HCT116 (cell line): ENCODE data around the gene DEPDC5. TPM values are rescaled to one million over a fixed set of nuclear protein-coding genes. Genes with fewer than 3 reads are reported as not detected.

Source experiments
- ATAC-seq: fragments of 200-7000 bp; cut with Tn5 transposase; 2 replicates; pipeline ENCODE4 v1.9.1; 2020; ENCODE audit warnings: mild to moderate bottlenecking, moderate library complexity
- BruUV-seq: library from RNA; stranded (reverse); fragments of 400-500 nt; replicated peaks from 2 replicates; lab custom pipeline; 2021; lab: Mats Ljungman, UMichigan
- CTCF ChIA-PET: fragments of 300-600 bp; sonication (Branson Sonifier 250); formaldehyde crosslinking; loops from one replicate; lab custom pipeline; 2021; ENCODE audit warnings: antibody characterized with exemption; lab: Charles Lee
- POLR2A ChIA-PET: fragments of 300-600, 350-600 bp; sonication (Branson Sonifier 250); formaldehyde crosslinking; loops from one replicate; lab custom pipeline; 2021; ENCODE audit warnings: antibody characterized with exemption; lab: Charles Lee
- RAD21 ChIA-PET, 2 experiments: fragments of 300-600 bp; sonication (Branson Sonifier 250); formaldehyde crosslinking; loops; one replicate each; lab custom pipeline; 2023; ENCODE audit warnings: low total read pairs in 2 of 2; ENCODE audit not compliant: uncharacterized antibody in 2 of 2, unreplicated experiment in 2 of 2, low non-redundant PET in 1 of 2; lab: Charles Lee
- DNase-seq: peaks from one replicate; pipeline ENCODE4 v3.0.0-alpha.2; 2010; ENCODE audit warnings: low read depth, low spot score
- H2AFZ ChIP-seq: fragments of 200-600 bp; shearing (Covaris generic), sonication (generic); 2 replicates; pipeline ENCODE4 v1.6.1; 2017; ENCODE audit warnings: low read depth, mixed run types, mixed read lengths, antibody characterized with exemption, low read length; ENCODE audit not compliant: poor library complexity, severe bottlenecking
- H3K27ac ChIP-seq: 2 replicates; pipeline ENCODE4 v1.5.1; 2012; ENCODE audit warnings: low read depth, low read length
- H3K27me3 ChIP-seq: fragments of 200-600 bp; sonication (generic); 2 replicates; pipeline ENCODE4 v1.6.1; 2016; ENCODE audit warnings: mixed run types, low read length, mixed read lengths; ENCODE audit not compliant: insufficient read depth
- H3K36me3 ChIP-seq, 2 experiments: fragments of 200-500 bp in 1 of 2; fragments of 200-600 bp in 1 of 2; sonication (Bioruptor generic) in 1 of 2; sonication (generic) in 1 of 2; 2 replicates each; pipeline versions ENCODE4 v1.5.1 to v1.6.1; 2014 to 2016; ENCODE audit warnings: low read length in 2 of 2, inconsistent platforms in 1 of 2, mixed read lengths in 1 of 2, mixed run types in 1 of 2; ENCODE audit not compliant: insufficient read depth in 2 of 2, control insufficient read depth in 1 of 2
- H3K4me1 ChIP-seq, 2 experiments: fragments of 200-600 bp in 1 of 2; sonication (generic) in 1 of 2; 2 replicates each; pipeline versions ENCODE4 v1.5.1 to v1.6.1; 2012 to 2017; ENCODE audit warnings: low read length in 2 of 2, inconsistent platforms in 1 of 2, mild to moderate bottlenecking in 1 of 2, mixed read lengths in 1 of 2, mixed run types in 1 of 2, moderate library complexity in 1 of 2; ENCODE audit not compliant: insufficient read depth in 2 of 2, control insufficient read depth in 1 of 2
- H3K4me2 ChIP-seq: fragments of 200-600 bp; sonication (generic); 2 replicates; pipeline ENCODE4 v1.6.1; 2017; ENCODE audit warnings: mixed run types, low read length, mixed read lengths
- H3K4me3 ChIP-seq, 2 experiments: fragments of 200-600 bp in 1 of 2; sonication (generic) in 1 of 2; replicated peaks in 1 of 2; 2 replicates each; pipeline ENCODE4 v1.5.1; 2011 to 2016; ENCODE audit warnings: low read length in 2 of 2, control low read depth in 1 of 2, low read depth in 1 of 2, mild to moderate bottlenecking in 1 of 2, mixed read lengths in 1 of 2, mixed run types in 1 of 2
- H3K79me2 ChIP-seq: fragments of 200-600 bp; sonication (generic); 2 replicates; pipeline ENCODE4 v1.6.1; 2017; ENCODE audit warnings: mild to moderate bottlenecking, mixed run types, low read length, moderate library complexity, mixed read lengths; ENCODE audit not compliant: insufficient read depth
- H3K9ac ChIP-seq: fragments of 200-600 bp; sonication (generic); 2 replicates; pipeline ENCODE4 v1.6.1; 2016; ENCODE audit warnings: low read length, mixed read lengths
- H3K9me2 ChIP-seq: fragments of 200-600 bp; sonication (generic), shearing (Covaris generic); 2 replicates; pipeline ENCODE4 v1.6.1; 2017; ENCODE audit warnings: mixed run types, mild to moderate bottlenecking, moderate library complexity; ENCODE audit not compliant: insufficient read depth
- H3K9me3 ChIP-seq, 2 experiments: fragments of 200-500 bp in 1 of 2; fragments of 200-600 bp in 1 of 2; sonication (Bioruptor generic) in 1 of 2; sonication (generic) in 1 of 2; 2 replicates each; pipeline ENCODE4 v1.6.1; 2014 to 2017; ENCODE audit warnings: low read length in 2 of 2, mixed read lengths in 2 of 2, inconsistent platforms in 1 of 2, low read depth in 1 of 2, mild to moderate bottlenecking in 1 of 2, mixed run types in 1 of 2, moderate library complexity in 1 of 2; ENCODE audit not compliant: control insufficient read depth in 1 of 2, insufficient read depth in 1 of 2
- H4K20me1 ChIP-seq: fragments of 200-600 bp; sonication (generic), shearing (Covaris generic); 2 replicates; pipeline ENCODE4 v1.6.1; 2017; ENCODE audit warnings: mixed run types, mild to moderate bottlenecking, moderate library complexity; ENCODE audit not compliant: insufficient read depth
- EZH2 ChIP-seq: fragments of 200-600 bp; sonication (generic); IDR thresholded peaks from 2 replicates; pipeline ENCODE4 v1.6.1; 2017; ENCODE audit warnings: antibody characterized with exemption, mixed run types
- JUND ChIP-seq: IDR thresholded peaks from 2 replicates; pipeline ENCODE4 v1.6.1; 2012
- REST ChIP-seq: IDR thresholded peaks from 2 replicates; pipeline ENCODE4 v1.6.1; 2012; ENCODE audit warnings: low read depth
- SIN3A ChIP-seq: IDR thresholded peaks from 2 replicates; pipeline ENCODE4 v1.6.1; 2012; ENCODE audit warnings: low read depth
- TCF7L2 ChIP-seq: IDR thresholded peaks from 2 replicates; pipeline ENCODE4 v1.7.0; 2011; ENCODE audit warnings: borderline replicate concordance, inconsistent platforms; ENCODE audit not compliant: insufficient read depth, insufficient read length; ENCODE audit errors: extremely low read depth
- YY1 ChIP-seq: IDR thresholded peaks from 2 replicates; pipeline ENCODE4 v1.6.1; 2011; ENCODE audit warnings: low read length, low read depth, moderate library complexity, mild to moderate bottlenecking; ENCODE audit not compliant: insufficient replicate concordance; ENCODE audit errors: extremely low read depth
- intact Hi-C: fragments of 100-400 bp; cut with micrococcal nuclease; formaldehyde crosslinking; loops from 2 replicates; pipeline ENCODE4 v1.10.0; 2022
- total RNA-seq: library from RNA; stranded (reverse); gene quantifications from one replicate; pipeline ENCODE4 v1.2.1, GENCODE V29; 2021; ENCODE audit not compliant: unreplicated experiment

Gene DEPDC5
- total RNA-seq, 1 experiment from 2014 or later = 35.0 TPM

DNA sequence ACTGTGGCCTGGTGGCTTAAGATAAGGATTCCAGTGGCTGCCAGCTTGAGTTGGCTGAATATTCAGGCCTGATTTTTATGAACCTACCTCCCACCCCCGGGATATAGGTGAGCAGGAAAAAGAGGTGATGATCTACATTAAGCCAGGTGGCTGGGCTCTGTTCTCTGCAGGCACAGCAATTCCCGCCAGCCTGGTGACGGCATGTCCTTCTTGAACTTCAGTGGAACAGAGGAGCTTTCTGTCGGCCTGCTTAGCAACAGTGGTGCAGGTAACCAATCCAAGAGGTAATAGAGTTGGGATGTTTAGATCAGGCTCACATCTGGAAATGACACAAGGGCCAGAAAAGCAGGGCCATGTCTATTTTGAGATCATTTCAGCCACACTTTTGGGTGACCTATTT, 68.7 kb downstream of the DEPDC5 start:
- Histone ChIP-seq H3K9me3 (no peaks in the 10 kb centered on the region), H3K36me3 (peaks cover 35 to 37% of the 10 kb centered on the region in 2 experiments), H2AFZ (no peak overlapping the region), H4K20me1 (no peaks in the 10 kb centered on the region), H3K4me2 (no peak overlapping the region)
- POLR2A ChIA-PET = no interaction called here
- BruUV-seq = no TSS peak
- no peak for TF ChIP-seq REST
- TF ChIP-seq EZH2 = no peak
- TF ChIP-seq, all 23 proteins: peak for 0
- H3K9ac ChIP-seq = no peak overlapping the region
- H3K79me2 ChIP-seq = no peaks in the 10 kb centered on the region
- H3K4me3 ChIP-seq = no peak overlapping the region
- ChIA-PET RAD21 (no interaction called here), CTCF (no interaction called here)
- no peaks in the 10 kb centered on the region for H3K27me3 ChIP-seq
- intact Hi-C loops = loop anchor here (10.0 kb wide), 1 partner anchor 122 kb away; the partner anchor contains the start of gene YWHAH
- H3K9me2 ChIP-seq = no peaks in the 10 kb centered on the region
- ATAC-seq (no peak), DNase-seq (no peak)
- H3K4me1 ChIP-seq = no peaks in the 10 kb centered on the region
- H3K27ac ChIP-seq = no peak overlapping the region

DNA sequence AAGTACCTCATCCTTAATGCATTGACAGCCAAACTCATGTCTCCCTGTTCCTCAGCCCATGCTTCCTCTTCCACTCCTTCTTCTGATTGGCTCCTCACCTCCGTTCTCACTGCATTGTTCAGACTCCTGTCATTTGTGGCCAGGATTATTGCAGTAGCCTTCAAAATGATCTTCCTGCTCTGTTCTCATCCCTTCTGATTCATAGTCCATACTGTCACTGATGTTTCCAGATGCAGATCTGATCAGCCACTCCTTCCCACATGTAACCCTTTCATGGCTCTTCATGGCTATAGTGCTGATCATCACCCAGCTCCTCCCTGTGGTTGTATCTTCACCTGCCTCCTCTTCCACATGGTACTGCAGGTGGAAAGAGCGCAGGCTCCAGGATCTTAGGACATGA, 71.7 kb downstream of the DEPDC5 start:
- CTCF ChIA-PET = no interaction called here
- no TSS peak for BruUV-seq

More for the DNA sequence above, 71.7 kb downstream of the DEPDC5 start:
- intact Hi-C loops = loop anchor here (10.0 kb wide), 1 partner anchor 119 kb away; the partner anchor contains the start of gene YWHAH
- Histone ChIP-seq H4K20me1 (no peaks in the 10 kb centered on the region), H3K9me3 (no peaks in the 10 kb centered on the region), H3K4me2 (no peak overlapping the region), H3K27ac (no peak overlapping the region), H3K4me3 (no peak overlapping the region), H3K36me3 (peaks cover 18 to 26% of the 10 kb centered on the region in 2 experiments; a peak in 3 of 4 replicates), H3K9me2 (no peaks in the 10 kb centered on the region), H3K79me2 (no peaks in the 10 kb centered on the region), H3K4me1 (peaks cover 19 to 22% of the 10 kb centered on the region in 2 experiments), H2AFZ (no peak overlapping the region), H3K9ac (no peak overlapping the region), H3K27me3 (no peaks in the 10 kb centered on the region)
- DNase-seq (no peak), ATAC-seq (no peak)
- ChIA-PET POLR2A (no interaction called here), RAD21 (no interaction called here)
- TF ChIP-seq JUND (no peak), YY1 (no peak), TCF7L2 (no peak), SIN3A (no peak)
